GM18861 (cell line): ENCODE measurements around the gene ZRANB1.

Experiments used
- ATAC-seq: cut with Tn5 transposase; IDR thresholded peaks from one replicate; pipeline ENCODE4 v1.9.1; 2021; ENCODE audit not compliant: unreplicated experiment

The ZRANB1 gene

GRCh38 chr10:124993345-124993708 lies 51.4 kb downstream of the ZRANB1 start:
- ATAC-seq = no peak

- ATAC-seq = no peak
Measured at GRCh38 chr10:124993736-124994451, 52.0 kb downstream of the ZRANB1 start.

DNA sequence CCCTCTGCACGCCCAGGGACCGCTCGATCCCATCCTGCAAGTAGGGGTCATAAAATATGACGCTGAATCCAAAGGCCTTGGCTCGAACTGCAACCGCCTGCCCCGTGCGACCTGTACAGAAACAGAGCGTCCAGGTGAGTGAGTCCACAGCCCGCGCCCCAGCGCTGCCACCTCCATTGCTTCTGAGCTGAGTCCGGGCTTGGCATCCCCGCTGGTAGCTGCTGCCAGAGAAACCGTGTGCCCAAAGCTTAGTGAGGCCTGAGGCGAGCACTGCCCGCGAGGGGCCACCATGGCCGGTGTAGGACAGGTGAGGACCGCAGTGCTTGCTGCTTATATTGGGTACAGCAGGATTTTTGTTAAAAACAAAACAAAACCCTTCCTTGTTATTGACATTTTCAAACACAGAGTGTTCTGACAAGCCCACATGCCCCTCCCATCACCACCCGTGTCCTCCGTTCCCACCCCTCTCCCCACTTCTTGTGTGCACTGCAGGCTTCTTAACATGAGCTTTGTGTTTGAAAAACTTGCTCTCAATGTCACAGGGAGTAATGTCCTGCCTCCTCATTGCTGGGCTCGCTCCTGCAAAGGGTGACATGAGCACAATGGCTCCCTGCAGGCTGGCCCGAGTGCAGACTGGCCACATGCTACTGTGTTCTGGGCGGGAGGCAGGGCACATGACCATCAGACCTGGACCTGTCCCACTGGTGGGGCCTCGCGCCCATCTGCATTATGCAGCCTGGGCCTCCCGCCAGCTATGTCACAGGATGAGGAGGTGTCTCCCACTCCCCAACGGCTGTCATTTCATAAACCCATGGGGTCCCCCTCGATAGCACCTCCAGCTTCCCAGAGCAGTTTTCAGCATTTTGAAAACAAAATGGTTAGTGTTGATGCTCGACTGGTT lies 52.9 kb downstream of the ZRANB1 start:
- no peak for ATAC-seq

- ATAC-seq = no peak
Measured at GRCh38 chr10:124995605-124996004, 53.7 kb downstream of the ZRANB1 start.

GRCh38 chr10:124996127-124996853 lies 54.4 kb downstream of the ZRANB1 start:
- no peak for ATAC-seq

- no peak for ATAC-seq
Measured at GRCh38 chr10:124996854-124997215, 54.9 kb downstream of the ZRANB1 start.

DNA sequence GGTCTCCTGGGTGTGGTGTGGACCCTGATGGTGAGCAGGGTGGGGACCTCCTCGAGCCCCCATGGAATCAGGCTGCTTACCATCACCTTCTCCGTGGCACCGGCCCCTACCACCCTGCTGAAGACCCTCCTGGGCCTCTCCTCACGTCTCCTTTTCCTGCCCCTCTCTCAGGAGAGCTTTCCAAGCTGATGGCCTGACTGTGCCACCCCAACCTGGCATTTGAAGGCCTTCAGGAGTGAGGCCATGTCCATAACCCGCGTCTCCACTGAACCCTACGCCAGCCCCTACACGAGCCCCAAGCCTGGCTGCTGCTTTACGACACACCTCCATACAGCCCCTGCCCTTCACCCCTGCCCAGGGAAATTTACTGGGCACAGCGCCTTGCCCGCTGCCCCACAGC lies 55.4 kb downstream of the ZRANB1 start:
- ATAC-seq = no peak

GRCh38 chr10:124997771-124998623 lies 56.1 kb downstream of the ZRANB1 start:
- no peak for ATAC-seq

DNA sequence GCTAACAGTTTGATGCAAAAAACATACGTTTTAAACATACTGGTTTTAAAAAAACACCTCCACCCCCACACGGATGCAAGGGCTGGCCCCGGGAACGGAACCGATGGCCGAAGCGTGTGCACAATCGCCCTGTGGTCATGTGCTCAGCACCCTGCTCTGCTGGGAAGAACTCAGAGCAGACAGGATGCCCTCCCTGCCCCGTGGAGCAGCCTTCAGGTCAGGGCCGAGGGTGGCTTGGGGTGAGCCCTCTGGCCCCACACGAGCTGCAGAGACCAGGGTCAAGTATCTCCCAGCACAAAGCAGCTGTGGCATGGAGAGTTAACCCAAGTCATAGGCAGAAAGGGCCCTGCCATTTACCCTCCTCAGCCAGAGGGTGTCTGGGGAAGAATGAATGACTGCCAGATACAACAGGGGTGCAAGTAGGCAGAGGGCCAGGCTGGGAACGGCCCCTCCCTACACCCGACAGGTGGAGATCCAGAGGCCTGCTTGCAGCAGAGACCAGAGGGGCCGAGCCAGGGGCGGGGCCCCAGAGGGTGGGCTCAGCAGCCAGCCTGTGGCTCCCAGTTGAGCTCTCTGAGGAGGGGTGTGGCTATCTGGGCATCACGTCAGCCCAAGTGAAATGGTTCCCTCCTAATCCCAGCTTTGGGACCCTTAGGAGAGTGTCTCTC lies 56.8 kb downstream of the ZRANB1 start:
- ATAC-seq = no peak

GRCh38 chr10:124999433-125000365 lies 57.8 kb downstream of the ZRANB1 start:
- ATAC-seq = no peak

GRCh38 chr10:125000366-125001312 lies 58.7 kb downstream of the ZRANB1 start:
- ATAC-seq = no peak

DNA sequence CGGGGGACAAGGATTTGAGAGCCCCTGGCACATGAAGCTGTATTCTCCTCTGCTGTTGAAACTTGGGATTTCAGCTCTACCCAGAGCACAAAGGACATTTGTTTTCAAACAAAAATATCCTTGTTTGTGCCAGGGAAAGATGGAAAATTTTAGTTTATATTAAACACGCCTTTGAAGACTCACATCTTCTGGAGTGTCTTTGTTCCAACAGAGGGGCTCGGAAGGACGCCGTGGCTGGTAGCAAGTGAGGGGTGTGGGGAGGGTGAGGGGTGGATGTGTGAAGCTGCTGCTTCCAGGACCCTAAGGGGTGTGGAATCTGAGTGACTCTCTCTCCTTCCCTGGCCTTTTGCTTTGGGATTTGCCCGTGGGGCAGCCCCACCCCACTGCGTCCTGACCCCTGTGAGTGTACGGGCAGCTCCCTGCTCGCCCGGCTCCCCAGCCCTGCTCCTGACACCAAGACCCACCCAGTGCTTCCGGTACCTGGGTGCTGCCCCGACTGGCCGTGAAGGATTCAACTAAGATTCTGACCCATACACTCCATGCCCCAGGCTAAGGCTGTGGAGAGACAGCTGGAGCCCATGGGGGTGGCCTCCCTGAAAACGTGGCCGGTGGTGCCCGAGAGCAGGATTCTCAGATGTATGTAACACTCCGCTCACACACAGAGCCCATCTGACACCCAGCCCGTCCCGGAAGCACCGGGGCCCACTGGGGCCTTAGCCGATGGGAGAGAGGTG lies 59.6 kb downstream of the ZRANB1 start:
- ATAC-seq = no peak

GRCh38 chr10:125002047-125002422 lies 60.1 kb downstream of the ZRANB1 start:
- ATAC-seq = no peak

DNA sequence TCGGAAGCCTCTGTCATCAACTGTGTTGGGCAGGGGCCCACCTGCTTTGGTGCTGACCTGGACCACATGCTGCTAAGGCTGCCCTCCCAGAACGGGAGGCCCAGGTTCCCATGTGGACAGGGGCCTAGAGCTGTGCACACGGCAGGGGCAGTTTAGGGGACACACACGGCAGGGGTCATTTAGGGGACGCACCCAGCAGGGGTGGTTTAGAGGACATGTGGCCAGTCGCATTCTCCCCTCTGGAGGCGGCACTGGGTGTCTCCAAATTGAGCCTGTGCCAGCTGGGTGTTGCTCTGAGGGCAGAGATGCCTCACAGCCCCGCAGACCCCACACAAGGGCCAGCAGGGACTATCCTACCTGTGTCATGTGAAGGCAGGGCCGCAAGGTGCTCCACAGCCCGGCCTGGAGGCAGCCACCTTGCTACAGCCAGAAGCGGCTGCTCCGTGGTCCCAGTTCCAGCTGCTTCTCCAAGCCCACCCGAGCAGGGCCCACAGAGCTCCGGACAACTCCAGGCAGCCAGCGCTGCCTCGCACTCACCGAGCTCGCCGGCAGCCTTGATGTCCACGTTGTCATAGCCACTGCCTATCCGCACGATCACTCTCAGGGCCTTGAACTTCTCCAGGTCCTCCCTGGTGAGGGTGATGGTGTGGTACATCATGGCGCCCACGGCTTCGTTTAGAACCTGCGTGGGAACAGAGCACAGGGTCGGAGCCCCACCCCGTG lies 60.7 kb downstream of the ZRANB1 start:
- no peak for ATAC-seq

DNA sequence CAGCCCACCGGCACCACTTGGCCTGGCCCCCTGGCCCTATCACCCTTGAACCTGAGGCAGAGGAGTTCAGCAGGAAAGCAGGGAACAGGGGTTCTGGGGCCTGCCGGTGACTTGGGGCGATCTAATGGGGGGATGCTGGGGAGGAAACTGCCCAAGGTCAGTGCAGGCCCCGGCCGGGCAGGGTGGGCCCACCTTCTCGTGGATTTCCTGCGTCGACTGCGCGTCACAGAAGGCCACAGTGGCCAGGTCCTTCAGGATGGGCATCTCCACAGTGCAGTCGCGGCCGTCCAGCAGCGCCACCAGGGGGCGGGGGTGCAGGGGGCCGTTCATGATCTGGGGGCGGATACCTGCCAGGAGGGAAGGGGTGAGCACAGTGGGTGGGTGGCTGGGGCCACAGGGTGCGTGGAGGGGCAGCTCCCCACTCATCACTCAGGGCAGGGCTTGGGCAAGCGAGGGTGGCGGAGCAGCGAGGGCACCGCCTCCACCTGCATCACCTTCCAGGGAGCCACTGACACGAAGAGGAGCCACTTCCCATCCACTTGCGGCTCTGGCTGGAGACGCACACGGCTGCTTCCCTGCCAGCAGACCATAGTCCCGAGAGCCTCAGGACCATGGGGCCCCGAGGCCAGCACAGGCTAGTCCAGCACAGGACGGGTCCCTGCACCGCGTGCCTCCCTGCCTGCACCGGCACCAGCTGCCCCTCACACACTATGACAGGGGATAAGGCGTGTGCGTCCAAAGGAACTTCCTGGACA lies 61.4 kb downstream of the ZRANB1 start:
- no peak for ATAC-seq

DNA sequence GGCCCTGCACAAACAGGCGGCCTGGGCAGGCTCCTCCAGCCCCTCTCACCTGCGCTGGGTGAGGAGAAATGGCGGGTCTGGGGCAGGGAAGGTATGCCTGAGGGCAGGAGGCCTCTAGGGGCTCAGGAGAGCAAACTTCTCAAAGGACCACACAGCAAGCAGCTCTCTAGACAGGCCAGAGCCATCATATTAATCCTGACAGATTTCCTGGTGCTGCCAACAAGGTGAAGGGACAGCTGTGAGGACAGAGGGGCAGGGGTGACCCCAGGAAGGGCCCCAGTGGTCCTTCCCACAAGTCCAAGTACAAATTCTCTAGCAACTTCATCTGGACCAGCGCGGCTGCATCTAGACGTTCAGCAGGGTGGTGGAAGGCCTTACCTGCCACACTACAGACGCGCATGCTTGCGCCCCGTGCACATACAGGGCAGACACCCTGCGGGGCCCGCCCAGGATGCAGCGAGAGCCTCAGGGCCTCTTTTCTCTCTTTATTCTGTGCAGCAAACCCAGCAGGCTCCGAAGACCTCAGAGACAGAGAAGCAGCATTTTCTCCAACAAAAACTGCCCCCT lies 62.1 kb downstream of the ZRANB1 start:
- ATAC-seq = no peak
